Mesenchymal stem cell (in vitro differentiated cells and primary cell): ENCODE results near the gene SMIM29.

Source experiments
- DNase-seq: peaks from one replicate; pipeline ENCODE4 v3.0.0-alpha.2; 2013
- H2AFZ ChIP-seq: one replicate; pipeline ENCODE4 v1.6.1; 2013; ENCODE audit warnings: low read depth, mild to moderate bottlenecking, control low read depth, inconsistent platforms, low read length, moderate library complexity
- H2AK5ac ChIP-seq: 2 replicates; pipeline ENCODE4 v1.6.1; 2013; ENCODE audit warnings: low read length, moderate library complexity, mild to moderate bottlenecking, inconsistent platforms; ENCODE audit not compliant: severe bottlenecking
- H2BK120ac ChIP-seq: one replicate; pipeline ENCODE4 v1.6.1; 2013; ENCODE audit warnings: low read depth, mild to moderate bottlenecking, inconsistent platforms, low read length, moderate library complexity
- H2BK12ac ChIP-seq, 2 experiments: one replicate each; pipeline ENCODE4 v1.6.1; 2013; ENCODE audit warnings: inconsistent platforms in 2 of 2, low read length in 2 of 2, mild to moderate bottlenecking in 2 of 2, moderate library complexity in 2 of 2, control low read depth in 1 of 2
- H2BK15ac ChIP-seq: one replicate; pipeline ENCODE4 v1.6.1; 2013; ENCODE audit warnings: mild to moderate bottlenecking, low read depth, inconsistent platforms; ENCODE audit not compliant: poor library complexity, severe bottlenecking
- H2BK5ac ChIP-seq: 2 replicates; pipeline ENCODE4 v1.6.1; 2013; ENCODE audit warnings: low read depth, mild to moderate bottlenecking, low read length, control low read depth, inconsistent platforms; ENCODE audit not compliant: poor library complexity, severe bottlenecking
- H3K14ac ChIP-seq, 2 experiments: one replicate each; pipeline ENCODE4 v1.6.1; 2013; ENCODE audit warnings: inconsistent platforms in 2 of 2, low read length in 2 of 2, control low read depth in 1 of 2, mild to moderate bottlenecking in 1 of 2, moderate library complexity in 1 of 2
- H3K18ac ChIP-seq, 2 experiments: one replicate each; pipeline ENCODE4 v1.6.1; 2013; ENCODE audit warnings: inconsistent platforms in 2 of 2, low read length in 2 of 2, control low read depth in 1 of 2, low read depth in 1 of 2, mild to moderate bottlenecking in 1 of 2
- H3K23ac ChIP-seq, 2 experiments: one replicate each; pipeline ENCODE4 v1.6.1; 2013; ENCODE audit warnings: inconsistent platforms in 2 of 2, low read length in 2 of 2, mild to moderate bottlenecking in 2 of 2, moderate library complexity in 2 of 2, control low read depth in 1 of 2
- H3K27ac ChIP-seq: 2 replicates; pipeline ENCODE4 v1.5.1; 2013; ENCODE audit warnings: mild to moderate bottlenecking, moderate library complexity, low read length, control low read depth, inconsistent platforms; ENCODE audit not compliant: poor library complexity, severe bottlenecking
- H3K27me3 ChIP-seq, 2 experiments: 2 replicates each; pipeline versions ENCODE4 v1.6.1 to v1.7.0; 2013; ENCODE audit warnings: low read length in 2 of 2, mild to moderate bottlenecking in 2 of 2, moderate library complexity in 2 of 2, control low read depth in 1 of 2, inconsistent platforms in 1 of 2; ENCODE audit not compliant: control insufficient read depth in 1 of 2, insufficient read depth in 1 of 2
- H3K36me3 ChIP-seq, 2 experiments: 2 replicates each; pipeline versions ENCODE4 v1.6.1 to v1.7.0; 2013; ENCODE audit warnings: low read length in 2 of 2, control low read depth in 1 of 2, inconsistent platforms in 1 of 2, low read depth in 1 of 2, mild to moderate bottlenecking in 1 of 2; ENCODE audit not compliant: insufficient read depth in 2 of 2, control insufficient read depth in 1 of 2
- H3K4ac ChIP-seq, 2 experiments: one replicate each; pipeline ENCODE4 v1.6.1; 2013; ENCODE audit warnings: inconsistent platforms in 2 of 2, low read length in 2 of 2, mild to moderate bottlenecking in 2 of 2, moderate library complexity in 2 of 2, control low read depth in 1 of 2, low read depth in 1 of 2
- H3K4me1 ChIP-seq: 2 replicates; pipeline ENCODE4 v1.6.1; 2013; ENCODE audit warnings: low read depth, low read length, control low read depth; ENCODE audit not compliant: control insufficient read depth, insufficient read depth
- H3K4me2 ChIP-seq: 2 replicates; pipeline ENCODE4 v1.6.1; 2013; ENCODE audit warnings: low read length, mild to moderate bottlenecking, inconsistent platforms; ENCODE audit not compliant: poor library complexity, severe bottlenecking
- H3K4me3 ChIP-seq, 2 experiments: 2 replicates each; pipeline versions ENCODE4 v1.5.1 to v1.7.0; 2013; ENCODE audit warnings: low read length in 2 of 2, mild to moderate bottlenecking in 2 of 2, control low read depth in 1 of 2, low read depth in 1 of 2; ENCODE audit not compliant: insufficient read depth in 1 of 2
- H3K79me1 ChIP-seq: replicated peaks from 2 replicates; pipeline ENCODE4 v1.6.1; 2013; ENCODE audit warnings: mild to moderate bottlenecking, control low read depth, low read length, inconsistent platforms; ENCODE audit not compliant: poor library complexity, severe bottlenecking
- H3K9ac ChIP-seq: 2 replicates; pipeline ENCODE4 v1.7.0; 2013; ENCODE audit warnings: mild to moderate bottlenecking, low read length, moderate library complexity
- H3K9me3 ChIP-seq: 2 replicates; pipeline ENCODE4 v1.7.0; 2013; ENCODE audit warnings: mild to moderate bottlenecking, low read length; ENCODE audit not compliant: control insufficient read depth
- H4K8ac ChIP-seq: one replicate; pipeline ENCODE4 v1.6.1; 2013; ENCODE audit warnings: inconsistent platforms, mild to moderate bottlenecking, low read length, moderate library complexity
- H4K91ac ChIP-seq: one replicate; pipeline ENCODE4 v1.6.1; 2013; ENCODE audit warnings: mild to moderate bottlenecking, low read length, inconsistent platforms
- WGBS: methylation state at CpG from one replicate; pipeline ENCODE4 v1.1.7; 2013; ENCODE audit warnings: mixed read lengths; 5-methylcytosine and 5-hydroxymethylcytosine counted together

The SMIM29 gene

GRCh38 chr6:34243901-34244884, 4.6 kb downstream of the SMIM29 start:
- peak overlapping the region; percentile 86 for H3K27ac ChIP-seq
- WGBS = 7% methylated on average over 13 of the region's 19 CpGs

GRCh38 chr6:34243131-34243771, 5.6 kb downstream of the SMIM29 start:
- WGBS = 3% methylated on average over 4 of the region's 5 CpGs
- H3K4ac ChIP-seq = peak overlapping the region in 1 of 2 experiments; percentile 65

More at GRCh38 chr6:34243901-34244884, 4.6 kb downstream of the SMIM29 start:
- Histone ChIP-seq H2BK15ac (peak overlapping the region; percentile 78), H3K4me3 (peak overlapping the region in 1 of 2 experiments; percentile 44), H4K91ac (peak overlapping the region; percentile 76), H4K8ac (peak overlapping the region; percentile 45), H2BK12ac (peak overlapping the region; percentile 9 to 92), H3K23ac (no peak overlapping the region), H3K14ac (no peak overlapping the region), H2BK120ac (peak overlapping the region; percentile 55), H3K79me1 (peaks cover 4% of the 10 kb centered on the region), H2BK5ac (peak overlapping the region; percentile 59), H3K18ac (peak overlapping the region; percentile 17 to 96), H3K4me1 (peaks cover 57% of the 10 kb centered on the region), H3K9me3 (no peaks in the 10 kb centered on the region), H2AK5ac (peak overlapping the region; percentile 1), H3K4ac (peak overlapping the region; percentile 42 to 65), H3K4me2 (peak overlapping the region; percentile 23), H2AFZ (no peak overlapping the region), H3K36me3 (peaks cover 27 to 54% of the 10 kb centered on the region in 2 experiments), H3K9ac (peak overlapping the region; percentile 72), H3K27me3 (no peaks in the 10 kb centered on the region)
- DNase-seq = peak; percentile 95

GRCh38 chr6:34242252-34243130, 6.3 kb downstream of the SMIM29 start:
- no peaks in the 10 kb centered on the region for H3K9me3 ChIP-seq
- H3K79me1 ChIP-seq = no peaks in the 10 kb centered on the region
- H2AFZ ChIP-seq = no peak overlapping the region
- H3K18ac ChIP-seq = peak overlapping the region in 1 of 2 experiments; percentile 40
- no peak overlapping the region for H2BK5ac ChIP-seq
- no peak overlapping the region for H3K23ac ChIP-seq
- peak overlapping the region; percentile 45 for H3K27ac ChIP-seq
- peak overlapping the region; percentile 26 to 57 for H3K4ac ChIP-seq
- WGBS = 69% methylated on average over 7 of the region's 7 CpGs
- no peaks in the 10 kb centered on the region for H3K27me3 ChIP-seq
- peak overlapping the region in 1 of 2 experiments; percentile 6 for H2BK12ac ChIP-seq
- H2BK15ac ChIP-seq = peak overlapping the region; percentile 60
- H2AK5ac ChIP-seq = peak overlapping the region; percentile 33
- H2BK120ac ChIP-seq = peak overlapping the region; percentile 24
- H3K4me3 ChIP-seq = no peak overlapping the region
- no peak for DNase-seq
- H3K4me2 ChIP-seq = no peak overlapping the region
- H3K9ac ChIP-seq = peak overlapping the region; percentile 72
- peaks cover 27 to 54% of the 10 kb centered on the region in 2 experiments for H3K36me3 ChIP-seq
- peak overlapping the region; percentile 70 for H4K8ac ChIP-seq
- H3K14ac ChIP-seq = no peak overlapping the region
- peak overlapping the region; percentile 34 for H4K91ac ChIP-seq
- peaks cover 53% of the 10 kb centered on the region for H3K4me1 ChIP-seq

More at GRCh38 chr6:34243131-34243771, 5.6 kb downstream of the SMIM29 start:
- peak overlapping the region; percentile 25 for H2AK5ac ChIP-seq
- H2BK5ac ChIP-seq = no peak overlapping the region
- peak; percentile 68 for DNase-seq
- peak overlapping the region; percentile 86 for H3K27ac ChIP-seq
- no peak overlapping the region for H2AFZ ChIP-seq
- H3K4me3 ChIP-seq = no peak overlapping the region
- peak overlapping the region; percentile 65 to 69 for H2BK12ac ChIP-seq
- H3K9me3 ChIP-seq = no peaks in the 10 kb centered on the region
- no peak overlapping the region for H4K91ac ChIP-seq
- peaks cover 2% of the 10 kb centered on the region for H3K79me1 ChIP-seq
- no peak overlapping the region for H3K23ac ChIP-seq
- peak overlapping the region; percentile 60 for H2BK15ac ChIP-seq
- H3K4me1 ChIP-seq = peaks cover 57% of the 10 kb centered on the region
- no peak overlapping the region for H3K14ac ChIP-seq
- H2BK120ac ChIP-seq = peak overlapping the region; percentile 24
- H3K36me3 ChIP-seq = peaks cover 27 to 54% of the 10 kb centered on the region in 2 experiments
- H3K18ac ChIP-seq = peak overlapping the region in 1 of 2 experiments; percentile 96
- peak overlapping the region; percentile 72 for H3K9ac ChIP-seq
- no peak overlapping the region for H3K4me2 ChIP-seq
- no peaks in the 10 kb centered on the region for H3K27me3 ChIP-seq
- peak overlapping the region; percentile 62 for H4K8ac ChIP-seq
